GM06990 (cell line): ENCODE measurements around the gene ZWILCH.
A peak's percentile ranks its signal among the peaks of the same experiment; 100 is the strongest.
"Not testable (repeated sequence)": the region's sequence is repeated elsewhere in the genome, so short reads cannot be mapped to it uniquely, and the experiment has no call there.

Source experiments
- DNase-seq: peaks from one replicate; pipeline ENCODE4 v3.0.0-alpha.2; 2011; ENCODE audit not compliant: insufficient read length; ENCODE audit errors: extremely low read depth
- H3K27me3 ChIP-seq: replicated peaks from 2 replicates; pipeline ENCODE4 v1.6.0; 2011; ENCODE audit warnings: low read length; ENCODE audit not compliant: control insufficient read depth, insufficient read depth
- H3K36me3 ChIP-seq: 2 replicates; pipeline ENCODE4 v1.5.1; 2011; ENCODE audit warnings: low read length; ENCODE audit not compliant: control insufficient read depth, insufficient read depth
- H3K4me3 ChIP-seq: replicated peaks from 2 replicates; pipeline ENCODE4 v1.5.1; 2011; ENCODE audit warnings: low read depth, mild to moderate bottlenecking, control low read depth, low read length
- TF ChIP-seq, protein P1 (sequence below): IDR thresholded peaks from 2 replicates; pipeline ENCODE4 v1.5.1; 2011; ENCODE audit warnings: low read length, control low read depth, mild to moderate bottlenecking, inconsistent platforms; ENCODE audit not compliant: insufficient read depth, poor library complexity, severe bottlenecking

Gene ZWILCH

DNA sequence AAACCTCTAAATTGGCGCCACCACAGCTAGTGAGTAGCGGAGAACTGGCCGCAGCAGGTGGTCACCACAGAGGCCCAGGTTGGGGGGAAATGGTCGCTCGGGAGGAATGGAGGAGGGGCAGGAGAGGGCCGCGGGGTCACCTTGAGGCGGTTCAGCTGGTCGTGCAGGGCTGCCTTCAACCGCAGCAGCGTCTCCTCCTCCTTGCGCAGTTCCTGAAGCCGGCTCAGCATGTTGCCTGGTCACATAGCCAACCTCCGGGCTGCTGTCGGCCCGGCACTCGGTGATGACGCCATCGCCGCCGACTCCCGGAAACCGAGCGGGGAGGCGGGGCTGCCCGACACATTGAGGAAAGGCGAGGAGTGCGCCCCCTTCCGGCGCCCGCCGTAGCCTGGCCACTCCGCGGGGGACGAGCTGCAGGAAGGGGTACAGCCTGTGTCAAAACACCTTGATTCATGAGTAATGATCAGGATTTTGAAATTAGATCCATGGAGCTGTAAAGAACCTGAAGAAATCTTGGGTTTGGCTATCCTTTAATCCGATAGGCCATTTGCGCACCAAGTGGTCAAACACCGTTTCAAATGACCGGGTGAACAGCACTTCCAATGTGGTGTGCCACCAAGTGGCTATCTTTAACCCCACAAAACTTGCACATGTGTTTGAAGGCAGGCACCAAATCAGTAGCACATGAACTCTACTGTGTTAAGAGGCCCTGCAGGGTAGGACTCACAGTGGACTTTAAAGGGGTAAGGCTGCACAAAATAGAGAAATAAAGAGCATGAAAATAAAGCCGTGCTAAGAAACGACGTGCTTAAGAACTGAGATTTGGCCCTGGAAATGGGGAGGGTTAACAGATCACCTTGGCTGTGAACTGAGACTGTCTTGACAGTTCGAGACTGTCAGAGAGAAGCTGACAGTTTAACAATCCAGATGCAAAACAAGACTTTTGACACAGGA lies 7.3 kb upstream of the ZWILCH start, which contains the start of gene SNAPC5:
TSS of gene SNAPC5 (minus strand) at position 261 of the 954 bp plus-strand sequence. CDS start at position 230, 31 bp downstream.
- H3K4me3 ChIP-seq, result peak within 1 kb of the TSS; percentile 83
- peak; percentile 97 for DNase-seq
- H3K36me3 ChIP-seq, result peaks cover 30% of the 10 kb centered on the region
- H3K27me3 ChIP-seq, result no peaks in the 10 kb centered on the region
- TF ChIP-seq, protein P1, sequence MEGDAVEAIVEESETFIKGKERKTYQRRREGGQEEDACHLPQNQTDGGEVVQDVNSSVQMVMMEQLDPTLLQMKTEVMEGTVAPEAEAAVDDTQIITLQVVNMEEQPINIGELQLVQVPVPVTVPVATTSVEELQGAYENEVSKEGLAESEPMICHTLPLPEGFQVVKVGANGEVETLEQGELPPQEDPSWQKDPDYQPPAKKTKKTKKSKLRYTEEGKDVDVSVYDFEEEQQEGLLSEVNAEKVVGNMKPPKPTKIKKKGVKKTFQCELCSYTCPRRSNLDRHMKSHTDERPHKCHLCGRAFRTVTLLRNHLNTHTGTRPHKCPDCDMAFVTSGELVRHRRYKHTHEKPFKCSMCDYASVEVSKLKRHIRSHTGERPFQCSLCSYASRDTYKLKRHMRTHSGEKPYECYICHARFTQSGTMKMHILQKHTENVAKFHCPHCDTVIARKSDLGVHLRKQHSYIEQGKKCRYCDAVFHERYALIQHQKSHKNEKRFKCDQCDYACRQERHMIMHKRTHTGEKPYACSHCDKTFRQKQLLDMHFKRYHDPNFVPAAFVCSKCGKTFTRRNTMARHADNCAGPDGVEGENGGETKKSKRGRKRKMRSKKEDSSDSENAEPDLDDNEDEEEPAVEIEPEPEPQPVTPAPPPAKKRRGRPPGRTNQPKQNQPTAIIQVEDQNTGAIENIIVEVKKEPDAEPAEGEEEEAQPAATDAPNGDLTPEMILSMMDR, result peak; percentile 95

DNA sequence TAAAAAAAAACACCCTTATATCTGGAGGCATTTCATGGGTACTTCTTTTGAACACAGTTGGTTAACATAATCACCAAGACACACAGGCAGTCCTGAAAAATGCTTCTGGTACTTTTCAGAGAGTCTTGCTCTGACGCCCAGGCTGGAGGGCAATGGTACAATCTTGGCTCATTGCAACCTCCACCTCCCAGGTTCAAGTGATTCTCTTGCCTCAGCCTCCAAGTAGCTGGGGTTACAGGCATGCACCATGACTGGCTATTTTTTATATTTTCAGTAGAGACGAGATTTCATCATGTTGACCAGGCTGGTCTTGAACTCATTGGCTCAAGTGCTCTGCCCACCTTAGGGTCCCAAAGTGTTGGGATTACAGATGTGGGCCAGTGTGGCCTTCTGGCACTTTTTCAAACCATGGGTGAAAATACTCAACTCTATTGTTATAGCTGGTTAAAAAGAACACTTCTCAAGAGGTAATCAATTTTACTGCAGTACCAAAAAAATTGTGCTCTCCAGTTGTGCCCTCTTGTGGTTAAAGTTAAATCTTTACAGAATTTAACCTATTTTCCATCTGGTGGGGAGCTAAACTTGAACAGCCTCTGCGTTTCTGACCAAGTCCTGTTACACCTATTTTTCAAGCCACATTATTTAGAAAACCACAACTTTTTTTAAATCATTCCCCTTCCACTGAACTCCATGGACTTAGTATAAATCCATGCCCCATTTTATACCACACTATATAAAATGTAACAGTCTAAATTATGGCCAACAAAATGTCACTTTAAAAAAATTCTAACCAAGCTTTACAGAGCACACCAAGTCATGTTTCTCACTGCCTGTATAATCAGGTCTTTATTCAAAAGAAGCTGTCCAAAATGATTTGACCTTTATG lies 6.4 kb upstream of the ZWILCH start:
- DNase-seq, result no peak
- peaks cover 29% of the 10 kb centered on the region for H3K36me3 ChIP-seq
- TF ChIP-seq, protein P1, result peak; percentile 24
- no peak overlapping the region for H3K4me3 ChIP-seq
- no peaks in the 10 kb centered on the region for H3K27me3 ChIP-seq

- H3K36me3 ChIP-seq, result peaks cover 20% of the 10 kb centered on the region
- H3K4me3 ChIP-seq, result not testable (repeated sequence)
Measured at GRCh38 chr15:66500346-66500745, 4.8 kb upstream of the ZWILCH start.

GRCh38 chr15:66502491-66502890 lies 2.6 kb upstream of the ZWILCH start:
- TF ChIP-seq, protein P1, result no peak
- DNase-seq, result no peak
- H3K27me3 ChIP-seq, result no peaks in the 10 kb centered on the region
- peak overlapping the region; percentile 99 for H3K4me3 ChIP-seq
- H3K36me3 ChIP-seq, result peaks cover 18% of the 10 kb centered on the region

More at GRCh38 chr15:66500346-66500745, 4.8 kb upstream of the ZWILCH start:
- not testable (repeated sequence) for H3K27me3 ChIP-seq, DNase-seq

GRCh38 chr15:66503041-66503648 lies 2.0 kb upstream of the ZWILCH start:
- not testable (repeated sequence) for DNase-seq, H3K27me3 ChIP-seq
- Histone ChIP-seq H3K36me3 (peaks cover 18% of the 10 kb centered on the region), H3K4me3 (peak overlapping the region; percentile 99)

DNA sequence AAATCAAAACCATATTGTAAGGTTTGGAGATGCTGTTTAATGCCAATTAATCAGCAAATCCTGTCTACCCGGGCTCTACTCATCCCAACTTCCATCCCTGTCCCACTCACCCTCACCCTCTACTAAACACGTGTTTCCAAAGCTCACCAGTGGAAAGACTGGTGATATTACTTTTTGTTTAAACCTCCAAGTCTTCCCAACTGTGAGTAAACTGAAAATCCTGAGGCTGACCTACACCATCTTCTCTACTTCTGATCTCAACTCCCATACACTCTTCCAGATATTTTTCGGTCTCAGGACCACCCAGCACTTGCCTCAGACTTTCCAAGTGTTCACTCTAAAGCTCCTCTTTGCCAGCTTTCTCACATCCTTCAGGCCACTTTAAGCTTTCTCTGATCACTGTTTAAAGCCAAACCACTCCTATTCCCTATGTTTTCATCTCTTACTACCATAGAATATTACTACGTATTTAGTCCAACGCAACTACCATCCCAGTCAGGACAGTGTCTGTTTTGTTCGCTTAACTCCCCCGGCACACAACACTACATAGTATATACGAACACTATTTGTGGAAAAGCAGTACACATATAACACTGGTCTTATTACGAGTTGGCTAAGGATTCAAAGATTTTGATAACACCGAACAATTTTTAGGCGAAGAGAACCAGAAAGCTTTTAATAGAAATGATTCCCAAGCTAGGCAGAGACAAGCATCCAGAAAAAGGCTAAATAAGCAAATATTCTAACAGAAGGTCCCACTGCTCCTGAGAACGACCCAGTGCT lies 1.2 kb upstream of the ZWILCH start:
- peaks cover 15% of the 10 kb centered on the region for H3K36me3 ChIP-seq
- TF ChIP-seq, protein P1, result no peak
- H3K27me3 ChIP-seq, result no peaks in the 10 kb centered on the region
- H3K4me3 ChIP-seq, result peak overlapping the region; percentile 99
- DNase-seq, result no peak
